Pancreas (tissue), 10 donors: Measurements from ENCODE around the gene SPSB1. TPM values are rescaled to one million over a fixed set of nuclear protein-coding genes. Genes with fewer than 3 reads are reported as not detected.

ENCODE experiments used
- ATAC-seq, 4 donors: fragments of 200-7000 bp; cut with Tn5 transposase; one replicate each; pipeline versions ENCODE4 v1.8.0 to v1.9.1; 2020; ENCODE audit warnings: mild to moderate bottlenecking in 4 of 4, moderate library complexity in 4 of 4
- DNase-seq, 6 donors: peaks; one replicate each; pipeline ENCODE4 v3.0.0-alpha.2; 2020
- FAIRE-seq: peaks from 2 replicates; lab custom pipeline; 2012; peaks lifted over from hg19 to GRCh38; lab: Jason Lieb, UNC
- H3K27ac ChIP-seq, 4 donors: fragments of 200-600 bp; sonication (generic); 1 replicate in 3 of 4; 2 replicates in 1 of 4; pipeline versions ENCODE4 v1.5.0 to v1.8.0; 2020
- H3K27me3 ChIP-seq, 4 donors: fragments of 200-600 bp; one replicate each; pipeline ENCODE4 v1.8.0; 2021
- H3K36me3 ChIP-seq, 3 donors: fragments of 200-600 bp; sonication (generic) in 1 of 3; one replicate each; pipeline versions ENCODE4 v1.5.0 to v1.8.0; 2020 to 2021
- H3K4me1 ChIP-seq, 3 donors: fragments of 200-600 bp; one replicate each; pipeline ENCODE4 v1.8.0; 2021
- H3K4me3 ChIP-seq, 4 donors: fragments of 200-600 bp; sonication (generic) in 2 of 4; one replicate each; pipeline versions ENCODE4 v1.5.0 to v1.8.0; 2020 to 2021
- H3K9me3 ChIP-seq, 4 donors: fragments of 200-600 bp; one replicate each; pipeline ENCODE4 v1.8.0; 2021
- WGBS, 2 donors: extraction: QIAGEN DNeasy Blood & Tissue Kit; methylation state at CpG; one replicate each; pipeline ENCODE4 v1.1.7; 2013; 5-methylcytosine and 5-hydroxymethylcytosine counted together
- intact Hi-C, 3 donors: fragments of 100-400 bp; cut with DNase I; formaldehyde crosslinking; loops; one replicate each; pipeline versions ENCODE4 v1.11.1 to v1.14.2; 2022
- polyA plus RNA-seq, 2 donors: library from polyadenylated mRNA; stranded (reverse); fragments of 200-250 nt; gene quantifications; one replicate each; pipeline ENCODE4 v1.2.3, GENCODE V29; 2013
- total RNA-seq, 6 donors: library from RNA; stranded (reverse); fragmentation: NEBNext Ultra II Directional in 4 of 6; extraction: Animal tissue kit (Norgen Biotek cat#: 25700) in 4 of 6; gene quantifications; one replicate each; pipeline versions ENCODE4 v1.2.1 to v1.2.4, GENCODE V29; 2021 to 2023
- TF ChIP-seq, protein P1 (sequence below), 4 donors: fragments of 200-600 bp; sonication (generic) in 3 of 4; IDR thresholded peaks; one replicate each; pipeline versions ENCODE4 v1.5.0 to v1.8.0; 2021; ENCODE audit warnings: antibody characterized with exemption in 4 of 4
- donor health status: healthy with polysubstance abuse.
- donor health status: DM: no; HTN: no; CAD: no; lungs with moderate emphysema.
- donor health status: DM: no; HTN: no; CAD: no.
- donor health status: control.
- donor health status: control.
- donor health status: Bipolar disorder and iron deficiency.
- donor health status: DM: yes; HTN: yes; CAD: no.
- donor health status: DM: no; HTN: no; CAD: no.
- donor health status: DM: no; HTN: no; CAD: no.
- donor health status: DM: yes; HTN: yes; CAD: no.

Gene SPSB1
- total and polyA plus RNA-seq, 8 donors = 10.5 to 27.5 (median 18.1) TPM

DNA sequence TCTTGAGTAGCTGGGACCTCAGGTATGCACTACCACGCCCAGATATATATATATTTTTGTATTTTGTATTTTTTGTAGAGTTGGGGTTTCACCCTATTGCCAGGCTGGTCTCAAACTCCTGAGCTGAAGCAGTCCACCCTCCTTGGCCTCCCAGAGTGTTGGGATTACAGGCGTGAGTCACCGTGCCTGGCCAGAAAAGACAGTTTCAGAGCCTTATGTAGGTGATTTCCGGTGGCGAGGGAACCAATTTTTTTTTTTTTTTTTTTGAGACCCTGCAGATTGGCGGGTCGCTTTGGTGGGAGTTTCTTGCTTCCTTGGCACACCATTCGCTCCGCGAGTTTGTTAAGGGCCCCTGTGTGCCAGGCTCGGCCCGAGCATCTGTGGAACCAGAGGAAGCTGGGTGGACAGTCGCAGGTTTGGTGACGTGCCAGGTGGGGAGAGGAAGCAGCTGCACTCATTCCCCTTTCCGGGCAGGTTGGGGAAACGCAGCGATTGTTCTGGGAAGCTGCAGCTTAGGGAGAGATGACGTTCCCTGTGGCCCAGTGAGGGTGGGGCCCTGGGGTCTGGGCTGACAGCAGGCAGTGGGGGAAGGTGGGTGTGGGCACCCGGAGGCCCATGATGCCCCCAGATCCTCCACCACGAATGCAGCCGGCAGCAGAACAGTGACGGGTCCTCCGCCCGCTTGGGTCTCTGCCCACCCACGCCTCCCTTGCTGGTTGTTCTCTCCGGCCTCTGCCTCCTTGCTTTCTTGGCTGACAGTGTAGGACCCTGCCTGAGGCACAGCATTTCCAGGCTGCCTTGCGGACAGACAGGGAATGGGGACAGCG lies 25.1 kb downstream of the SPSB1 start:
- ATAC-seq (peak in 1 of 4 donors; percentile 9), FAIRE-seq (no peak), DNase-seq (peak in 2 of 6 donors; percentile 38 to 61)
- H3K36me3 ChIP-seq = peaks cover 0 to 5% (median 0%) of the 10 kb centered on the region in 3 donors
- no peaks in the 10 kb centered on the region for H3K9me3 ChIP-seq
- no peak overlapping the region for H3K4me3 ChIP-seq
- H3K4me1 ChIP-seq = peaks cover 0 to 4% (median 0%) of the 10 kb centered on the region in 3 donors
- 81 to 88% methylated on average over 28 of the region's 28 CpGs for WGBS, 2 donors
- TF ChIP-seq, protein P1, sequence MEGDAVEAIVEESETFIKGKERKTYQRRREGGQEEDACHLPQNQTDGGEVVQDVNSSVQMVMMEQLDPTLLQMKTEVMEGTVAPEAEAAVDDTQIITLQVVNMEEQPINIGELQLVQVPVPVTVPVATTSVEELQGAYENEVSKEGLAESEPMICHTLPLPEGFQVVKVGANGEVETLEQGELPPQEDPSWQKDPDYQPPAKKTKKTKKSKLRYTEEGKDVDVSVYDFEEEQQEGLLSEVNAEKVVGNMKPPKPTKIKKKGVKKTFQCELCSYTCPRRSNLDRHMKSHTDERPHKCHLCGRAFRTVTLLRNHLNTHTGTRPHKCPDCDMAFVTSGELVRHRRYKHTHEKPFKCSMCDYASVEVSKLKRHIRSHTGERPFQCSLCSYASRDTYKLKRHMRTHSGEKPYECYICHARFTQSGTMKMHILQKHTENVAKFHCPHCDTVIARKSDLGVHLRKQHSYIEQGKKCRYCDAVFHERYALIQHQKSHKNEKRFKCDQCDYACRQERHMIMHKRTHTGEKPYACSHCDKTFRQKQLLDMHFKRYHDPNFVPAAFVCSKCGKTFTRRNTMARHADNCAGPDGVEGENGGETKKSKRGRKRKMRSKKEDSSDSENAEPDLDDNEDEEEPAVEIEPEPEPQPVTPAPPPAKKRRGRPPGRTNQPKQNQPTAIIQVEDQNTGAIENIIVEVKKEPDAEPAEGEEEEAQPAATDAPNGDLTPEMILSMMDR (IDR thresholded peaks at IDR 0.05) = no peak
- H3K27me3 ChIP-seq = no peaks in the 10 kb centered on the region
- no peak overlapping the region for H3K27ac ChIP-seq
- intact Hi-C loops = no loop called here

DNA sequence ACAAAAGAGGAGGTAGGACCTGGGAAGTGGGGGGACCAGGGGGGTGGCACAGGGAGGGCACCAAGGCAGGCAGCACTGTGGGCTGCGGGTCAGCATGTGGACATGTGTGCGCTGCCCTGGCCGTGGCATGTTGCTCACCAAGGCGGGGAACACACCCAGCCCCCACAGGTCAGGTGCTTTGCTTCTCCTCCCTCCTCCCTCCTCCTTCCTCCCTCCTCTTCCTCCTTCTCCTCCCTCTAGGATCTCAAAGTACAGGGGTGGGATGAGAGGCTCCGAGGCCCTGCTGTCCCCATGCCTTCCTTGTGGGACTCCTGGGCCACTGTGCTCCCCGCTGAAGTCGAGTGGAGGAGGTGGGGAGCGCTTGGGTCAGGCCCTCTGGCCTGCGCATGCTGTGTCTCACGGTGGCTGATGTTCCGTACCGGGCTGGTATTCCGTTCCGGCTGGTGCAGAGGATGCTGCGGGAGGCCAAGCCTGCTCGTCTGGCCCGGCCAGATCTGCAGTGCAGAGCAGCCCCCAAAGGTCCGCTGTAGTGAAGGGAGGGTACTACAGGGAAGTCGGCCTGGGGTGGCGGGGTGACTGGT lies 26.6 kb downstream of the SPSB1 start:
- H3K4me1 ChIP-seq = peaks cover 0 to 4% (median 0%) of the 10 kb centered on the region in 3 donors
- no peak for FAIRE-seq

DNA sequence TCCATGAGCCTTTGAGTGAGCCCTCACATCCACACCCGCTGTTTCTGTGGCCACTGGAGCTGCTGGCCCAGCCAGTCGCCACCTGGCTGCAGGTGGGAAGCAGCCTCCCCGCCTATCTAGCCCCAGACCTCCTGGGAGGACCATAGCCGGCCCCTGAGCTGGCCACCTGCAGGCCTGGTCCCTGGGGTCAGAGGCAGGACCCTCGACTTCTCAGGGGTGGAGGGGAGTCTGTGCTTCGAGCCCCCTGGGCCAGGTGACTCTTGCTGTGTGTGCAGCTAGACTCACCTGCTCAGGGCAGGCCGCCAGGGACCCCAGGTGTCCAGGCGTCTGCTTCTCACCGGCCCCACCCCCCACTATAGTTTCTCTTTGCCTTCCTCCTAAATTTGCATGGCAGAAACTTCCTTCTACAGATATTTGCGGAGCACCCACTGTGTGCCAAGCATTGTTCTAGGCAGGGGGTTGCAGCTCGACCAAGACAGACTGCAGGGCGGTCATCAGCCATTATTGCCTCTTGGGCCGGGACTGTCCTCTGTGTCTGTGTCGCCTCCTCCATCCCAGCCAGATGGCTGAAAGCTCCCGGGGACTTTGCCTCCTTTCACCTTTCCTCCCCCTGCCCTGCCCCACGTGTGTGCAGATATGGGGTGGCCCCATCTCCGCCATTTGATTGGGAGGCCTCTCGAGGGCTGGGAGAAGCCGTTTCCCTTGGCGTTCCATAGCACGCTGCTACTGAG lies 27.3 kb downstream of the SPSB1 start:
- no peak overlapping the region for H3K4me3 ChIP-seq
- no peaks in the 10 kb centered on the region for H3K27me3 ChIP-seq
- 83 to 86% methylated on average over 21 of the region's 21 CpGs for WGBS, 2 donors
- peaks cover 0 to 4% (median 0%) of the 10 kb centered on the region in 3 donors for H3K4me1 ChIP-seq
- no peak overlapping the region for H3K27ac ChIP-seq
- FAIRE-seq (no peak), ATAC-seq (no peak), DNase-seq (peak in 2 of 6 donors; percentile 37 to 71)
- peaks cover 0 to 5% (median 0%) of the 10 kb centered on the region in 3 donors for H3K36me3 ChIP-seq
- H3K9me3 ChIP-seq = no peaks in the 10 kb centered on the region
- intact Hi-C loops = no loop called here
- TF ChIP-seq, protein P1 (IDR thresholded peaks at IDR 0.05) = no peak

More for the DNA sequence above, 26.6 kb downstream of the SPSB1 start:
- TF ChIP-seq, protein P1 (IDR thresholded peaks at IDR 0.05) = no peak
- no peaks in the 10 kb centered on the region for H3K9me3 ChIP-seq
- no peak overlapping the region for H3K27ac ChIP-seq
- WGBS, 2 donors = 88 to 94% methylated on average over 17 to 20 of the region's 20 CpGs
- intact Hi-C loops = no loop called here
- no peak overlapping the region for H3K4me3 ChIP-seq
- no peaks in the 10 kb centered on the region for H3K27me3 ChIP-seq
- peaks cover 0 to 5% (median 0%) of the 10 kb centered on the region in 3 donors for H3K36me3 ChIP-seq
- ATAC-seq (no peak), DNase-seq (peak in 1 of 6 donors; percentile 23)

DNA sequence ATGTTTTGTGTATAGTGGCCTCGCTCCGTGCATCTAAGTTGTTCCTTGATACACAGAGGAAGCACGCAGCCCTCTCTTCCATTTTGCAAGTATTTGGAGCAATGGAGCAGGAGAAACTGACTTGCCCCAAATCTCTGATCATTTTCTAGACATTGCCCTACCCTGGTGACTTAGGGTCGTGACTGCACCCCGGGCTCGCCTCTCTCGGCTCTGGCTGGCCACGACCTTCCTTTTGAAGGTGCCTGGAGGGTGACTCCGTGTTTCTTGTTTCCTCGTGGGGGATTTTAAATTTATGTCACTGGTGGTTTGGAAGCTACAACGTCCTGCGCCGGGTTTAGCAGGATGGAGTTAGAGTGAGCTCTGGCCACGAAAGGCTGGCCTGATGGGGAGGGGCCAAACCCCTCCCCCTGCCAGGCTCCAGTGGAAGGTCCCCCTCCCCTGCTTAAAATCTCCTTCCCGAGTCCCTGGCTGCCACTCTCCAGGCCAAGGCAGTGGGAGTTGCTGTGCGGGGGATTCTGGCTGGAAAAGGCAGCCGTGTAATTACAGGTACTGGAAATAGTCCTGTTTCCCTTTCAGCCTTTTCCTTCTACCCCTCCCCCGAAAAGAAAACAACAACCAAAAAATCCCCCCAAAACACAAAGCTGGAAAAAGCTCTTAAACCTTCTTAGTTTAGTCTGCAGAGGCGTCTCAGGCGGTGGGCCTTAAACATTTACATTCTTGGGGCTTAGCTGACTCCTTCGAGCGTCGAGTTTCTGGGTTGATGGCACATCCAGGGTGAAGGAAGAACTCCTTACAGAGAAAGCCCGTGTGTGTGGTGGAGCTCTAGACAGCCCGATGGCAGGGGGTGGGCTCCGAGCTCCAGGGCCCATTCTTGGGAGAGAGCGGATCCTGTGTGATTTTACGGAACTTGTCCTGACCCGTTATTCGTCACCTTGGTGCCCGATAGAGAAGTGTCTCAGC lies 28.1 kb downstream of the SPSB1 start:
- H3K36me3 ChIP-seq = no peaks in the 10 kb centered on the region
- no peak for DNase-seq
- intact Hi-C loops = no loop called here
- H3K27me3 ChIP-seq = no peaks in the 10 kb centered on the region
- TF ChIP-seq, protein P1 (IDR thresholded peaks at IDR 0.05) = no peak
- no peaks in the 10 kb centered on the region for H3K9me3 ChIP-seq
- H3K4me3 ChIP-seq = no peak overlapping the region
- H3K4me1 ChIP-seq = peaks cover 0 to 4% (median 0%) of the 10 kb centered on the region in 3 donors
- no peak for FAIRE-seq
- no peak for ATAC-seq
- no peak overlapping the region for H3K27ac ChIP-seq
- 85 to 87% methylated on average over 31 of the region's 31 CpGs for WGBS, 2 donors
